Ureter (tissue), 1 donor: Measurements from ENCODE around the gene TFB2M. TPM values are rescaled to one million over a fixed set of nuclear protein-coding genes. Genes with fewer than 3 reads are reported as not detected.

Experiments used
- DNase-seq: peaks from one replicate; pipeline ENCODE4 v3.0.0-alpha.2; 2020; ENCODE audit warnings: low spot score
- total RNA-seq: library from RNA; stranded (reverse); gene quantifications from one replicate; pipeline ENCODE4 v1.2.4, GENCODE V29; 2023
- donor health status: DM: yes; HTN: yes; CAD: no.

Gene TFB2M
- total RNA-seq, 1 donor from 2014 or later: 13.6 TPM

GRCh38 chr1:246554201-246554600 is 11.9 kb downstream of the TFB2M start:
- no peak for DNase-seq

GRCh38 chr1:246552110-246552509 is 14.0 kb downstream of the TFB2M start:
- no peak for DNase-seq

GRCh38 chr1:246550402-246550801 is 15.7 kb downstream of the TFB2M start:
- no peak for DNase-seq

GRCh38 chr1:246549665-246550064 is 16.4 kb downstream of the TFB2M start:
- DNase-seq: no peak

- DNase-seq: no peak
These were observed 22.1 kb downstream of the TFB2M start for GRCh38 chr1:246544001-246544400.

GRCh38 chr1:246540738-246541491 is 25.1 kb downstream of the TFB2M start:
- no peak for DNase-seq

- DNase-seq: no peak
These were observed 28.2 kb downstream of the TFB2M start for GRCh38 chr1:246537887-246538286.

GRCh38 chr1:246537441-246537840 is 28.6 kb downstream of the TFB2M start:
- no peak for DNase-seq

- no peak for DNase-seq
These were observed 31.9 kb downstream of the TFB2M start for GRCh38 chr1:246534114-246534513.

- no peak for DNase-seq
These were observed 32.6 kb downstream of the TFB2M start for GRCh38 chr1:246533371-246533905.

GRCh38 chr1:246532519-246532918 is 33.5 kb downstream of the TFB2M start:
- DNase-seq: no peak

GRCh38 chr1:246530482-246530881 is 35.6 kb downstream of the TFB2M start:
- DNase-seq: no peak

GRCh38 chr1:246528933-246529731 is 36.9 kb downstream of the TFB2M start:
- no peak for DNase-seq

- no peak for DNase-seq
These were observed 38.5 kb downstream of the TFB2M start for GRCh38 chr1:246527402-246528088.

GRCh38 chr1:246526915-246527314 is 39.1 kb downstream of the TFB2M start:
- DNase-seq: no peak

GRCh38 chr1:246526380-246526779 is 39.7 kb downstream of the TFB2M start:
- DNase-seq: no peak

- no peak for DNase-seq
These were observed 46.5 kb downstream of the TFB2M start for GRCh38 chr1:246519514-246519913.

GRCh38 chr1:246518456-246519205 is 47.4 kb downstream of the TFB2M start:
- DNase-seq: no peak

GRCh38 chr1:246517391-246517790 is 48.7 kb downstream of the TFB2M start:
- DNase-seq: no peak

GRCh38 chr1:246516126-246516525 is 49.9 kb downstream of the TFB2M start:
- DNase-seq: no peak

GRCh38 chr1:246515390-246516005 is 50.6 kb downstream of the TFB2M start:
- no peak for DNase-seq
